Activated effector memory CD4-positive, alpha-beta T cell treated with anti-CD3 and anti-CD28 coated beads, Interleukin-2, amount 50 U/mL, for 16 hours (primary cell): ENCODE data around the gene OSER1.
A peak's percentile ranks its signal among the peaks of the same experiment; 100 is the strongest.
"Not testable (repeated sequence)": the region's sequence is repeated elsewhere in the genome, so short reads cannot be mapped to it uniquely, and the experiment has no call there.

Source experiments
- DNase-seq: peaks from one replicate; pipeline ENCODE4 v3.0.0-alpha.2; 2020

Gene OSER1

DNA sequence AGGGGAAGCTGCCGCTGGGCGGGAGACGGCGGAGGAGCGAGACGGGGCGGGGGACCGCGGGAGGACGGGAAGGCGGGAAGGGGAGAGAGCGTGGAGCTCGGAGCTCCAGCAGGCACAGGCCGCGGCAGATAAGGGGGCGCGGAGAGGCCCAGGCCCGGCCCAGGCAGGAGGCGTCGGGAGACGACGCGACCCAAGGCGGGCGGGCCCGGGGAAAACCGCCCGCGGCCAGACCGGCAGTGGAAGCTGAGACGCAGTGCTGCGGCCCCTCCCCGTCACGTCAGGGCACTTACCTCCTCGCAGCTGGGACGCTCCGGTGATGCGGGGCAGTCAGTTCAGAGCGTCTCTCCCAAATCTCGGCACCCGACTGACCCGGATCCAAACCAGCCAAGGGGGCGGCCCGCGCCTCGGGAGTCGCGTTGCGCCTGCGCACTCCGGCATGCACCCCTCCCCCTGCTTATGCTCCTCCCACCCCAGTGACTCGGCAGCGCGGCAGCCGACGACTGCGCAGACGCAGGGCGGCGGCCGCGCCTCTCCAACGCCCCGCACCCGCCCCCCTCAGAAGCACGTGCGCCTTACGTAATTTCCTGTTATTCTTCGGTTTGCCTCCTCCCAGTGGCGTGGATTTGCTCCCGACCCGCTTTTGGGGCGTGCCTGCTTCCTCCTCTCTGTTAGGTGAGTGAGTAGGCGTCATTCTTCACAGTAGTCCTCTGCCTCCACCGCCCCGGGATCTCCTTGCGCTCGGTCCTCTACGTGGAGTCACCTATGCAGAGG, at the start of gene OSER1:
TSS of gene OSER1 (minus strand) at position 366 of the 771 bp plus-strand sequence. CDS start 3,814 bp downstream, outside the sequence.
- peak; percentile 99 for DNase-seq

- no peak for DNase-seq
Observed at GRCh38 chr20:44258226-44258890, 47.8 kb upstream of the OSER1 start.

GRCh38 chr20:44256961-44257360, 46.4 kb upstream of the OSER1 start:
- no peak for DNase-seq

- no peak for DNase-seq
Observed at GRCh38 chr20:44255942-44256341, 45.4 kb upstream of the OSER1 start.

DNA sequence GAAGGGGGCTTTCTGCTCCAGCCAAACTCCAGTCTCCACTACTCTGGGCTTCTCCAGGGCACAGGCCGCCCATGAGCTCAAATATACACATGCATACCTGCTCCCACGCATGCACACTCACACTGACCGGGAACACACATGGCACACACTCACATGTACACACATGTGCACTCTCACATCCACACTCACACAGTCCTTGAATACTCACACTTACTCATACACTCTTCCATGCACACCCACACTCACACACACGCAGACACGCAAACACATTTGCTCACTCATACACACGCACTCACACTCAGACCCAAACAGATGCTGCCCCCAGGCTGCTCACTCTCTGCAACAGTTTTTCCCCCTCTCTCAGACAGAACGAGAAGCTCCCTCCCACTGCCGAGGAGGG, 43.5 kb upstream of the OSER1 start:
- no peak for DNase-seq

DNA sequence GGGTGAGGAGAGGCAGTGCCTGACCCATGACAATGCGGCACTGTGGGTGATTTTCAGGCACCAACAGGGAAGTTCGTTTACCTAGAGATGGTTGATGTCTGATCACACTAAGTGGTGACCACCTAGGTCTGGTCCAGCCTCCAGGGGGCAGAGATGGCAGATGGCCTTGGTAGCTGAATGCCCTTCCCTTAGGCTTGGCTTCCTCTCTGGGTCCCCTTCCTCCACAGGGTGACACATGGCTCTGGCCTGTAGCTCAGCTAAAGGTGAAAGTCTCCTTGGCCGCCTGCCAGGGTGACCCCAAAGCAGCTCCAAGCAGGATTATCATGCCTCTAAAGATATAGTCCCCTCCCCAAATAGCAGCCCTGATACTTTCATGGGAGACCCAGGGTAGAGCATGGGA, 43.0 kb upstream of the OSER1 start:
- DNase-seq, result no peak

DNA sequence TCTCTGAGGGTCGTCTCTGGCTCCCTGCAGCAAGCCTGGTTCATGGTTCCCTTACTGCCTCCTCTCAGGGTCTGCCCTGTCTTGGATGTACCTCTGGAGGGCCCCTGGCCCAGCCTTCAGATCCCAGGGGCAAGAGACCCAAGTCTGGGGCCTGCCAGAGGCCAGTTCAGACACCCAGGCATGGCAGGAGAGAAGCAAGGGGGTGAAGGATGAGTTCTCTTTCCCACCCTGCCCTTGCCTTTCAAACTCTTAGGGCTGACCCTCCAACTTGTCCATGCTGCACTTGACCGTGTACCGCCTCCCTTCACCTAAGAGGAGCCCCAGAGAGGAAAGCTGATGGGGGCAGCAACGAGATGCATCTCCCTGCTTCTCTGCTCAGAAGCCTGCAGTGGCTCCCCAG, 40.7 kb upstream of the OSER1 start:
- DNase-seq, result no peak

GRCh38 chr20:44248410-44248759, 37.8 kb upstream of the OSER1 start:
- DNase-seq, result no peak

- DNase-seq, result no peak
Observed at GRCh38 chr20:44247586-44248409, 37.2 kb upstream of the OSER1 start.

GRCh38 chr20:44247131-44247571, 36.6 kb upstream of the OSER1 start, which contains the start of gene GDAP1L1:
Gene GDAP1L1, plus strand, starts transcription at chr20:44247308. Its CDS starts 27 bp downstream, at chr20:44247335.
- no peak for DNase-seq

DNA sequence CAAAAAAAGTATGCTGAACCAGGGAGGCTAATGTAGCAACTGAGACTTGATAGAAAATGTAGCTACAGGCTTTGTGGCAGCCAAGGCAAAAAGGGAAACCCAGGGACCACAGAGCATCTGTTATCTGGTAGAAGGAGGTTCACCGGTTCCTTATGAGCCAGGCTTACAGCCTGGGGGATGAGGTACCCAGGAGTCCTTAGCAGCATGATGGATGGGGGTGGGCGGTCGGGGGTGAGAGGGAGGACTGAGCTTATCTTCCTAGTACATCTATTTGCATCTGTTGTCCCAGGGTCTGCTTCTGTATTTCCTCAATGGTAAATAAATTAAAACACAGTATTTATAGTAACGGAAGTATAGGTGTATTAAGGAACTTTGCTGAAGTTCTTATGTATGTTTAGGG, 35.4 kb upstream of the OSER1 start:
- no peak for DNase-seq

DNA sequence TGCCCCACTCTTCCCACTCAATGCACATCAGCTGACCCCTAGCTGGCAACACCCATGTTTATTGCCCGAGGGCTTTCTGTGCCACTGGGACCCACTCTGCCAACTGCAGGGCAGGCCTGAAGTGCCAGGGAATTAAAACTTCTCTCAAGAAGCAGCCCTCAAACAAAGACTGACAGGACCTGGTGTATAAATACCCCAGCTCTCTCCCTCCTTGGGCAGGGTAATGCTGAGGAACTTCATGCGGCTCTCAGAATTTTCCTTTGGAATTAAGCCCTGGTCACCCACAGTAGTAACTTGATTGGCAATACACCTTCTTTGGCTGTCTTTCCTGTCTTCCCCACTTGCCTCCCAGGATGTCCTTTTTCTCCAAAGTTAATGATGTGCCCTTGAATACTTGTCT, 31.2 kb upstream of the OSER1 start:
- DNase-seq, result no peak

- DNase-seq, result not testable (repeated sequence)
Observed at GRCh38 chr20:44236840-44237239, 26.3 kb upstream of the OSER1 start.

DNA sequence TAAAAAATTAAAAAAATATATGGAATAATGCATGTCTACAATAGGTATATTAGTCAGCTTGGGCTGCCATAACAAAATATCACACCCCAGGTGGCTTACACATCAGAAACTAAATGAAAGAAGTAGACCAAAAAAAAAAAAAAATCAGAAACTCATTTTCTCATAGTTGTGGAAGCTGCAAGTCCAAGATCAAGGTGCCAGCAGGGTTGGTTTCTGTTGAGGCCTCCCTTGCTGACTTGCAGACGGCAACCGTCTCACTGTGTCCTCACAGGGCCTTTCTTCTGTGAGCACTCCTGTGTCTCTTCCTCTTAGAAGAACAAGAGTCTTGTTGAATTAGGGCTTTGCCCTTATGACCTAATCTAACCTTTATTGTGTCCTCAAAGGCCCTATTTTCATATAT, 25.1 kb upstream of the OSER1 start:
- DNase-seq, result no peak

DNA sequence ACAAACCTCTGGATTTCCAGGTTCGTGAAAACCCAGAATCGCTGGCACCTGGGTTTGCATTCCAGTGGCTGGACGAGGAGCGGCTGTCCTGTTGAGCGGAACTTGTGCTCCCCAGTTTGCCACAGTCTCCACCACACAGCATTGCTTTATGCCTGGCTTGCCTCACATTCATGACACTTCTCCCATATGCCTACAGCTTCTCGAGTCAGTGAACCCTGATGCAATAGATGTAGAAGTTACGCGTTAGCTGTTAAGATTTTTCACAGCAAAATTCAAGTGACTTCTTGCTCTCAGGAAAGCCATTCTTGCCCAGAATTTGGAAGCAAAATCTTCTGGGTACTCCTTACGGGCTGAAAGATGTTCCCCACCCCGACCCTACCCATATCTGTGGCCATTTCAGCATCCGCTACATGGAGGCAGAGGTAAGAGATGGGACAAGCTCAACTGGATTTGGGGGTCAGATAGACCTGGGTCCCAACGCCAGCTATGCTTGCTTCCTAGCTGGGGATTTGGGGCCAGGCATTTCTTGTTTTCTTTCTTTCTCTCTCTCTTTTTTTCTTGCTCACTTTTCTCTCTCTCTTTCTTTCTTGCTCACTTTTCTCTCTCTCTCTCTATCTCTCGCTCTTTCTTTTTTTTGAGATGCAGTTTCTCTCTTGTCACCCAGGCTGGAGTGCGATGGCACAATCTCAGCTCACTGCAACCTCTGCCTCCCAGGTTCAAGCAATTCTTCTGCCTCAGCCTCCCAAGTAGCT, 24.2 kb upstream of the OSER1 start:
- DNase-seq, result no peak

DNA sequence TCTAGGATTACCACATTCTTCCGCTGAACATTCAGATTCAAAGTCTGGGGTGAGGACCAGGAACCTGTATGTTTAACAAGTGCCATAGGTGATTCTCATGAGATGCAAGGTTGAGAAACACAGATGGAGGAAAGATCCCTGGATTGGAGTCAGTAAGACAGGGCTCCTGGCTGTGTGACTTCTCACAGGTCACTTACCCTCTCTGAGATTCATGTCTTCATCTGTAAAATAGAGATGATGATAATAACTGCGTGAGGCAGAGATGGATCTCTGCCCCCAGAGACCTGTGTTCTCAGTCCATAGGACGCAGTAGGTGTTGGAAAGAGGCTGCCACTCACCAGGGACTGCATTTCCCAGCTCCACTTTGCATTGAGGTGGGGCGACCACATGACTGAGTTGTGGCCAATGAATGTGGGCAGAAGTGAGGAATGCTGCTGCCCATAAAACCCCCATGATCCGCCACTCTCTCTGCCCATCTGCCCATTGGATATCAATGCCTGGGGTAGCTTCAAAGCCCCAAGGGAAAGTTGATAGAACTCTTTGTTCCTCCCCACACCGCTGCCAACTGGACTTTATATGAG, 23.0 kb upstream of the OSER1 start:
- no peak for DNase-seq

DNA sequence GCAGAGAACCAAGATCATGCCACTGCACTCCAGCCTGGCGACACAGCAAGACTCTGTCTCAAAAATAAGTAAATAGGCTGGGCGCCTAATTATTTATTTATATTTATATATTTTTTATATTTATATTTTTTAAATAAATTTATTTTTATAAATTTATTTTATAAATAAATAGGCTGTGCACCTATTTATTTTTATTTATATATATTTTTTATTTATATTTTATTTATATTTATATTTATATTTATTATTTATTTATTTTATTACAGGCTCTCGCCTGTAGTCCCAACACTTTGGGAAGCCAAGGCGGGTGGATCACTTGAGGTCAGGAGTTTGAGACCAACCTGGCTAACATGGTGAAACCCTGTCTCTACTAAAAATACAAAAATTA, 21.9 kb upstream of the OSER1 start:
- not testable (repeated sequence) for DNase-seq

- DNase-seq, result no peak
Observed at GRCh38 chr20:44231713-44232468, 21.3 kb upstream of the OSER1 start.

- DNase-seq, result no peak
Observed at GRCh38 chr20:44231193-44231592, 20.6 kb upstream of the OSER1 start.

- no peak for DNase-seq
Observed at GRCh38 chr20:44228465-44229258, 18.1 kb upstream of the OSER1 start.

GRCh38 chr20:44224637-44225036, 14.1 kb upstream of the OSER1 start:
- no peak for DNase-seq
